ENCODE data around the gene MICALL1. TPM values are rescaled to one million over a fixed set of nuclear protein-coding genes. Genes with fewer than 3 reads are reported as not detected.

The MICALL1 gene
- total and polyA plus RNA-seq, 2 experiments from 2014 or later, result 8.0 to 41.4 TPM

GRCh38 chr22:37912171-37912570 is 6.1 kb downstream of the MICALL1 start:
- H3K9me3 ChIP-seq (ENCODE audit: low read depth), result no peaks in the 10 kb centered on the region
- H3K9ac ChIP-seq, result no peak overlapping the region
- no peak for TF ChIP-seq EZH2phosphoT487 (IDR thresholded peaks at IDR 0.05; ENCODE audit: insufficient read depth, low read depth)
- TF ChIP-seq EZH2 (IDR thresholded peaks at IDR 0.05; ENCODE audit: insufficient read depth, poor library complexity, severe bottlenecking), result no peak
- H3F3A ChIP-seq (ENCODE audit: insufficient read depth), result 0 out of 2 replicates have a peak, but pooled peaks cover 7% of the 10 kb centered on the region
- H4K20me1 ChIP-seq (ENCODE audit: insufficient read depth), result peaks cover 7% of the 10 kb centered on the region; the same call in 1 of the 2 replicates
- no peak overlapping the region for H3K4me3 ChIP-seq
- peaks cover 21% of the 10 kb centered on the region for H3K36me3 ChIP-seq (ENCODE audit: low read depth)
- in situ Hi-C loops (cut with MboI), result no loop called here
- no peaks in the 10 kb centered on the region for H3K9me2 ChIP-seq (ENCODE audit: insufficient read depth)
- no peak overlapping the region for H3K4me2 ChIP-seq (ENCODE audit: unreplicated experiment)
- H3K79me2 ChIP-seq (ENCODE audit: insufficient read depth), result peaks cover 65% of the 10 kb centered on the region
- peaks cover 23% of the 10 kb centered on the region for H3K4me1 ChIP-seq (ENCODE audit: insufficient read depth)
- DNase-seq, result no peak
- no peak overlapping the region for H2AFZ ChIP-seq
- 82 to 83% methylated on average over 8 of the region's 8 CpGs for WGBS, 2 experiments (ENCODE audit: low coverage in 1 of 2, low lambda C conversion rate in 2 of 2, missing lambda C conversion rate in 2 of 2)
- H3K27me3 ChIP-seq (replicated peaks; ENCODE audit: insufficient read depth), result no peaks in the 10 kb centered on the region
- no peak overlapping the region for H3K27ac ChIP-seq

- Histone ChIP-seq H3K36me3 (ENCODE audit: low read depth) (peaks cover 23% of the 10 kb centered on the region), H3K27me3 (replicated peaks; ENCODE audit: insufficient read depth) (no peaks in the 10 kb centered on the region), H3K4me2 (ENCODE audit: unreplicated experiment) (no peak overlapping the region), H4K20me1 (ENCODE audit: insufficient read depth) (0 out of 2 replicates have a peak, but pooled peaks cover 4% of the 10 kb centered on the region), H3K9me3 (ENCODE audit: low read depth) (no peaks in the 10 kb centered on the region), H3K4me1 (ENCODE audit: insufficient read depth) (peaks cover 14% of the 10 kb centered on the region), H3K4me3 (no peak overlapping the region), H3K79me2 (ENCODE audit: insufficient read depth) (peaks cover 54% of the 10 kb centered on the region), H3F3A (ENCODE audit: insufficient read depth) (no peaks in the 10 kb centered on the region), H3K27ac (no peak overlapping the region), H3K9me2 (ENCODE audit: insufficient read depth) (no peaks in the 10 kb centered on the region), H2AFZ (no peak overlapping the region), H3K9ac (no peak overlapping the region)
- no peak for TF ChIP-seq EZH2phosphoT487 (IDR thresholded peaks at IDR 0.05; ENCODE audit: insufficient read depth, low read depth)
- TF ChIP-seq EZH2 (IDR thresholded peaks at IDR 0.05; ENCODE audit: insufficient read depth, poor library complexity, severe bottlenecking), result no peak
- no peak for DNase-seq
- WGBS, 2 experiments (ENCODE audit: low coverage in 1 of 2, low lambda C conversion rate in 2 of 2, missing lambda C conversion rate in 2 of 2), result 97 to 99% methylated on average over 7 of the region's 7 CpGs
- in situ Hi-C loops (cut with MboI), result no loop called here
Observed at GRCh38 chr22:37913233-37913721, 7.2 kb downstream of the MICALL1 start.

GRCh38 chr22:37916311-37916710 is 10.2 kb downstream of the MICALL1 start:
- no peaks in the 10 kb centered on the region for H3K9me3 ChIP-seq (ENCODE audit: low read depth)
- peaks cover 46% of the 10 kb centered on the region for H3K36me3 ChIP-seq (ENCODE audit: low read depth)
- H3K9me2 ChIP-seq (ENCODE audit: insufficient read depth), result no peaks in the 10 kb centered on the region
- H3K79me2 ChIP-seq (ENCODE audit: insufficient read depth), result peaks cover 23% of the 10 kb centered on the region
- no peak for DNase-seq
- no peaks in the 10 kb centered on the region for H4K20me1 ChIP-seq (ENCODE audit: insufficient read depth)
- no peak overlapping the region for H3K27ac ChIP-seq
- no peaks in the 10 kb centered on the region for H3K4me1 ChIP-seq (ENCODE audit: insufficient read depth)
- H3K4me3 ChIP-seq, result no peak overlapping the region
- TF ChIP-seq EZH2phosphoT487 (IDR thresholded peaks at IDR 0.05; ENCODE audit: insufficient read depth, low read depth) (no peak), EZH2 (IDR thresholded peaks at IDR 0.05; ENCODE audit: insufficient read depth, poor library complexity, severe bottlenecking) (no peak)
- H3K4me2 ChIP-seq (ENCODE audit: unreplicated experiment), result no peak overlapping the region
- H3K9ac ChIP-seq, result no peak overlapping the region
- H2AFZ ChIP-seq, result no peak overlapping the region
- H3F3A ChIP-seq (ENCODE audit: insufficient read depth), result no peaks in the 10 kb centered on the region
- WGBS, 2 experiments (ENCODE audit: low coverage in 1 of 2, low lambda C conversion rate in 2 of 2, missing lambda C conversion rate in 2 of 2), result 41% methylated on average over 5 of the region's 5 CpGs
- H3K27me3 ChIP-seq (replicated peaks; ENCODE audit: insufficient read depth), result no peaks in the 10 kb centered on the region
- in situ Hi-C loops (cut with MboI), result no loop called here

DNA sequence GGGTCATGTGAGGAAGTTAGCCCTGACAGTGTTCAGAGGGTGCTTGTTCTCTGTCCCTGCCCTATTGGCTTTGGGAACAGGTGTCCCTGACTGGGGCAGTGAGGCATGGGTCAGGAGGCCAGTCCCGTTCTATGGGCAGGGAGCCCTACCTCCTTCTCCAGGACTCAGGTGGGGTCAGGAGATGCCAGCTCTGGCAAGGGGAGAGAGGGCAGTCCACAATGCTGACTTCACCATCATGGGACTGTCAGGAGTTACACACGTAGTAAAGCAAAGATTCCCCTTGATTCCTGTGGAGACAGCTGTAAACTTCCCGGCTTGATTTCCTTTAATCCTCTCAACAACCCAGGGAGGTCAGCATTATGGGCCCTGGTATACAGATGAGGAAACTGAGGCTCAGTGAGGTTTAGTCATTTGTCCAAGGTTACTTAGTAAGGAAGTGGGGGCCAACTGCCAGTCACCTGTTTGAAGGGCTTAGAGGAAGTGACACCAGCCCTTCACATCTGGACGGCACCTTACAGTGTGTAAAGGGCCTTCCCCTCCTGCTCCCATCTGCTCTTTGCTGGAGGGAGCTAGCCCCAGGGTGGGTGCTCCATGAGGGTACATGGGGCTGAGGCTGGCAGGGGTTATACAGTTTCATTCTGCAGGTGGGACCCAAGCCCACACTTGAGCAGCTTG is 11.9 kb downstream of the MICALL1 start:
- H3K4me3 ChIP-seq, result no peak overlapping the region
- no peaks in the 10 kb centered on the region for H3K9me3 ChIP-seq (ENCODE audit: low read depth)
- H3K4me2 ChIP-seq (ENCODE audit: unreplicated experiment), result no peak overlapping the region
- no peak overlapping the region for H2AFZ ChIP-seq
- 0 out of 2 replicates have a peak, but pooled peaks cover 6% of the 10 kb centered on the region for H3K79me2 ChIP-seq (ENCODE audit: insufficient read depth)
- WGBS, 2 experiments (ENCODE audit: low coverage in 1 of 2, low lambda C conversion rate in 2 of 2, missing lambda C conversion rate in 2 of 2), result 95 to 97% methylated on average over 4 of the region's 4 CpGs
- H3K9ac ChIP-seq, result no peak overlapping the region
- in situ Hi-C loops (cut with MboI), result no loop called here
- H3K27ac ChIP-seq, result no peak overlapping the region
- DNase-seq, result no peak
- no peaks in the 10 kb centered on the region for H3K4me1 ChIP-seq (ENCODE audit: insufficient read depth)
- H3K9me2 ChIP-seq (ENCODE audit: insufficient read depth), result no peaks in the 10 kb centered on the region
- TF ChIP-seq EZH2 (IDR thresholded peaks at IDR 0.05; ENCODE audit: insufficient read depth, poor library complexity, severe bottlenecking) (no peak), EZH2phosphoT487 (IDR thresholded peaks at IDR 0.05; ENCODE audit: insufficient read depth, low read depth) (no peak)
- H3F3A ChIP-seq (ENCODE audit: insufficient read depth), result no peaks in the 10 kb centered on the region
- H4K20me1 ChIP-seq (ENCODE audit: insufficient read depth), result no peaks in the 10 kb centered on the region
- H3K27me3 ChIP-seq (replicated peaks; ENCODE audit: insufficient read depth), result no peaks in the 10 kb centered on the region
- peaks cover 48% of the 10 kb centered on the region for H3K36me3 ChIP-seq (ENCODE audit: low read depth)

Data from GM23248 (cell line).